PC-3 (cell line): ENCODE results near the gene RNU2-63P. TPM values are rescaled to one million over a fixed set of nuclear protein-coding genes. Genes with fewer than 3 reads are reported as not detected.
"Not testable (repeated sequence)": the region's sequence is repeated elsewhere in the genome, so short reads cannot be mapped to it uniquely, and the experiment has no call there.

ENCODE experiments used
- ATAC-seq: fragments of 200-7000 bp; cut with Tn5 transposase; 2 replicates; pipeline ENCODE4 v1.9.1; 2020; ENCODE audit warnings: mild to moderate bottlenecking, moderate library complexity
- BruUV-seq: library from RNA; stranded (reverse); fragments of 400-500 nt; replicated peaks from 2 replicates; lab custom pipeline; 2021; lab: Mats Ljungman, UMichigan
- CTCF ChIA-PET: fragments of 300-600 bp; sonication (Branson Sonifier 250); formaldehyde crosslinking; loops from one replicate; lab custom pipeline; 2022; ENCODE audit warnings: antibody characterized with exemption; lab: Charles Lee
- POLR2A ChIA-PET: fragments of 300-600 bp; sonication (Branson Sonifier 250); formaldehyde crosslinking; loops from one replicate; lab custom pipeline; 2022; ENCODE audit warnings: antibody characterized with exemption; ENCODE audit not compliant: unreplicated experiment; lab: Charles Lee
- DNase-seq: peaks from one replicate; pipeline ENCODE4 v3.0.0-alpha.2; 2015
- H2AFZ ChIP-seq: fragments of 300-600 bp; sonication (generic); 2 replicates; pipeline ENCODE4 v1.6.0; 2016; ENCODE audit warnings: antibody characterized with exemption, low read length
- H3F3A ChIP-seq: fragments of 300-600 bp; sonication (generic); one replicate; pipeline ENCODE4 v1.6.0; 2017; ENCODE audit warnings: antibody characterized with exemption, low read length, control low read depth, mild to moderate bottlenecking; ENCODE audit not compliant: unreplicated experiment
- H3K27ac ChIP-seq: fragments of 300-600 bp; sonication (generic); 2 replicates; pipeline ENCODE4 v1.5.1; 2016; ENCODE audit warnings: mild to moderate bottlenecking, low read length
- H3K27me3 ChIP-seq: fragments of 300-600 bp; sonication (generic); 2 replicates; pipeline ENCODE4 v1.6.1; 2016; ENCODE audit warnings: low read length, mixed read lengths
- H3K36me3 ChIP-seq: fragments of 300-600 bp; sonication (generic); 2 replicates; pipeline ENCODE4 v1.6.1; 2016; ENCODE audit warnings: low read depth, mixed run types, low read length, mixed read lengths
- H3K4me1 ChIP-seq: fragments of 300-600 bp; sonication (generic); 2 replicates; pipeline ENCODE4 v1.5.1; 2016; ENCODE audit warnings: low read length; ENCODE audit not compliant: insufficient read depth
- H3K4me2 ChIP-seq: fragments of 300-600 bp; sonication (generic); 2 replicates; pipeline ENCODE4 v1.6.0; 2016; ENCODE audit warnings: low read length
- H3K4me3 ChIP-seq: fragments of 300-600 bp; sonication (generic); 2 replicates; pipeline ENCODE4 v1.5.1; 2016; ENCODE audit warnings: mild to moderate bottlenecking, low read length, mixed read lengths
- H3K79me2 ChIP-seq: fragments of 300-600 bp; sonication (generic); 2 replicates; pipeline ENCODE4 v1.6.1; 2017; ENCODE audit warnings: low read length, mixed read lengths
- H3K9ac ChIP-seq: fragments of 300-600 bp; sonication (generic); 2 replicates; pipeline ENCODE4 v1.6.0; 2016; ENCODE audit warnings: mild to moderate bottlenecking, low read length
- H3K9me2 ChIP-seq: fragments of 300-600 bp; sonication (generic); replicated peaks from 2 replicates; pipeline ENCODE4 v1.6.1; 2016; ENCODE audit warnings: mixed run types, low read length, mixed read lengths
- H3K9me3 ChIP-seq: fragments of 300-600 bp; sonication (generic); 2 replicates; pipeline ENCODE4 v1.6.1; 2016; ENCODE audit warnings: low read length, mixed read lengths
- H4K20me1 ChIP-seq: fragments of 300-600 bp; sonication (generic); 2 replicates; pipeline ENCODE4 v1.6.1; 2016; ENCODE audit warnings: low read length, mixed read lengths
- CTCF ChIP-seq: fragments of 300-600 bp; sonication (generic); conservative IDR thresholded peaks from 2 replicates; pipeline ENCODE4 v1.5.1; 2017; ENCODE audit warnings: antibody characterized with exemption, low read depth, mild to moderate bottlenecking, low read length
- EZH2 ChIP-seq: fragments of 300-600 bp; sonication (generic); IDR thresholded peaks from one replicate; pipeline ENCODE4 v1.6.1; 2017; ENCODE audit warnings: antibody characterized with exemption, mild to moderate bottlenecking, low read length; ENCODE audit not compliant: unreplicated experiment
- EZH2phosphoT487 ChIP-seq: fragments of 300-600 bp; sonication (generic); IDR thresholded peaks from 2 replicates; pipeline ENCODE4 v1.6.1; 2018; ENCODE audit warnings: mild to moderate bottlenecking, antibody characterized with exemption, low read length, borderline replicate concordance
- intact Hi-C: fragments of 100-400 bp; cut with micrococcal nuclease; formaldehyde crosslinking; loops from 2 replicates; pipeline ENCODE4 v1.9.0; 2023
- total RNA-seq: library from RNA; depleted of rRNA; stranded (reverse); fragments of >200 nt; gene quantifications from 2 replicates; pipeline ENCODE4 v1.2.3, GENCODE V29; 2014

The RNU2-63P gene
- total RNA-seq, 1 experiment from 2014 or later, result 122 TPM

GRCh38 chr2:88018909-88019308 is 2.6 kb upstream of the RNU2-63P start:
- BruUV-seq, result no TSS peak
- Histone ChIP-seq H3K9me2 (no peaks in the 10 kb centered on the region), H2AFZ (no peak overlapping the region), H3K4me1 (no peaks in the 10 kb centered on the region), H3F3A (no peaks in the 10 kb centered on the region), H3K27ac (no peak overlapping the region), H3K9ac (no peak overlapping the region), H3K9me3 (no peaks in the 10 kb centered on the region), H3K79me2 (no peaks in the 10 kb centered on the region), H3K36me3 (no peaks in the 10 kb centered on the region), H4K20me1 (no peaks in the 10 kb centered on the region), H3K4me2 (no peak overlapping the region), H3K27me3 (no peaks in the 10 kb centered on the region), H3K4me3 (no peak overlapping the region)
- POLR2A ChIA-PET, result no interaction called here
- intact Hi-C loops, result loop anchor here (5.0 kb wide), 1 partner anchor 143 kb away; no protein-coding TSS in a partner anchor
- TF ChIP-seq EZH2phosphoT487, result no peak
- no peak for TF ChIP-seq EZH2
- TF ChIP-seq CTCF, result no peak
- CTCF ChIA-PET, result no interaction called here
- ATAC-seq (no peak), DNase-seq (no peak)

GRCh38 chr2:88018077-88018805 is 1.9 kb upstream of the RNU2-63P start:
- H3K27ac ChIP-seq, H3K9me2 ChIP-seq, H4K20me1 ChIP-seq, BruUV-seq, H3K4me2 ChIP-seq, H3K4me3 ChIP-seq, H3K4me1 ChIP-seq, H3K9ac ChIP-seq, H3K79me2 ChIP-seq, H3K36me3 ChIP-seq, ATAC-seq, H3K27me3 ChIP-seq, H3F3A ChIP-seq, H3K9me3 ChIP-seq, H2AFZ ChIP-seq, DNase-seq, POLR2A ChIA-PET: not testable (repeated sequence)
- CTCF ChIA-PET, result interaction anchor here (1.0 kb wide), 1 partner anchor 42 kb away, joined by 3 read pairs; no protein-coding TSS in a partner anchor
- intact Hi-C loops, result loop anchor here (5.0 kb wide), 1 partner anchor 144 kb away; no protein-coding TSS in a partner anchor

- H3K9ac ChIP-seq, POLR2A ChIA-PET, H3K27me3 ChIP-seq, H3K79me2 ChIP-seq, H4K20me1 ChIP-seq, ATAC-seq, H3K4me1 ChIP-seq, H3K36me3 ChIP-seq, H2AFZ ChIP-seq, BruUV-seq, DNase-seq, H3F3A ChIP-seq, H3K9me3 ChIP-seq, H3K27ac ChIP-seq, H3K9me2 ChIP-seq: not testable (repeated sequence)
- Histone ChIP-seq H3K4me3 (peak overlapping the region; percentile 72; the same call in 1 of the 2 replicates), H3K4me2 (peak overlapping the region; percentile 85)
- intact Hi-C loops, result loop anchor here (5.0 kb wide), 1 partner anchor 145 kb away; no protein-coding TSS in a partner anchor
- CTCF ChIA-PET, result interaction anchor here (1.0 kb wide), 1 partner anchor 42 kb away, joined by 3 read pairs; no protein-coding TSS in a partner anchor
Observed at GRCh38 chr2:88017780-88018038, 1.4 kb upstream of the RNU2-63P start.
